Natural killer cell (primary cell): Measurements from ENCODE around the gene IQSEC1. TPM values are rescaled to one million over a fixed set of nuclear protein-coding genes. Genes with fewer than 3 reads are reported as not detected.

Experiments used
- ATAC-seq, 3 donors: fragments of 150-1000 bp in 2 of 3; fragments of 200-7000 bp in 1 of 3; cut with Tn5 transposase; 1 replicate in 1 of 3; 2 replicates in 2 of 3; pipeline ENCODE4 v1.10.0; 2021; ENCODE audit warnings: mild to moderate bottlenecking in 2 of 3, moderate library complexity in 2 of 3
- DNase-seq, 2 donors: peaks; one replicate each; pipeline versions ENCODE4 v3.0.0 to v3.0.0-alpha.2; 2013 to 2021; ENCODE audit warnings: mixed read lengths in 1 of 2
- H3K27ac ChIP-seq: one replicate; pipeline ENCODE4 v1.5.1; 2013; ENCODE audit warnings: mild to moderate bottlenecking, low read length
- H3K27me3 ChIP-seq: one replicate; pipeline ENCODE4 v1.6.1; 2013; ENCODE audit warnings: low read length; ENCODE audit not compliant: control insufficient read depth, insufficient read depth
- H3K36me3 ChIP-seq: one replicate; pipeline ENCODE4 v1.6.1; 2013; ENCODE audit warnings: low read length; ENCODE audit not compliant: control insufficient read depth, insufficient read depth
- H3K4me1 ChIP-seq: one replicate; pipeline ENCODE4 v1.6.1; 2013; ENCODE audit warnings: low read length; ENCODE audit not compliant: control insufficient read depth, insufficient read depth
- H3K4me3 ChIP-seq: one replicate; pipeline ENCODE4 v1.5.1; 2013; ENCODE audit warnings: low read length
- H3K9me3 ChIP-seq: one replicate; pipeline ENCODE4 v1.6.1; 2013; ENCODE audit warnings: low read length; ENCODE audit not compliant: control insufficient read depth, insufficient read depth
- H3K27ac Mint-ChIP-seq, 2 donors: one replicate each; pipeline ENCODE4 v1.8.0; 2022; ENCODE audit warnings: mild to moderate bottlenecking in 2 of 2, mixed read lengths in 2 of 2, moderate library complexity in 1 of 2
- H3K27me3 Mint-ChIP-seq, 2 donors: one replicate each; pipeline ENCODE4 v1.8.0; 2022; ENCODE audit warnings: low read depth in 2 of 2, mixed read lengths in 2 of 2
- H3K36me3 Mint-ChIP-seq: one replicate; pipeline ENCODE4 v1.8.0; 2022; ENCODE audit warnings: mixed read lengths
- H3K4me1 Mint-ChIP-seq, 2 donors: one replicate each; pipeline ENCODE4 v1.8.0; 2022; ENCODE audit warnings: mixed read lengths in 2 of 2
- H3K4me3 Mint-ChIP-seq: one replicate; pipeline ENCODE4 v1.8.0; 2022; ENCODE audit warnings: mild to moderate bottlenecking, moderate library complexity, mixed read lengths
- H3K9me3 Mint-ChIP-seq, 2 donors: one replicate each; pipeline ENCODE4 v1.8.0; 2022; ENCODE audit warnings: mixed read lengths in 2 of 2
- WGBS: methylation state at CpG from one replicate; pipeline ENCODE4 v1.1.7; 2013; ENCODE audit warnings: missing lambda C conversion rate; ENCODE audit not compliant: insufficient coverage; 5-methylcytosine and 5-hydroxymethylcytosine counted together
- intact Hi-C: fragments of 100-400 bp; cut with micrococcal nuclease; formaldehyde crosslinking; loops from one replicate; pipeline ENCODE4 v1.14.2; 2022
- total RNA-seq, 4 donors: library from RNA; stranded (reverse); fragments of 120-200 nt in 1 of 4; gene quantifications; one replicate each; pipeline versions ENCODE4 v1.2.3 to v1.2.4, GENCODE V29; 2013 to 2022
- TF ChIP-seq, protein P1 (sequence below): fragments of 200-600 bp; IDR thresholded peaks from one replicate; pipeline ENCODE4 v1.8.0; 2022; ENCODE audit warnings: antibody characterized with exemption

Gene IQSEC1
- total RNA-seq, 3 donors from 2014 or later (not counting 1 experiment from before 2014, with no cell fraction given), result 124 to 189 (median 138) TPM

DNA sequence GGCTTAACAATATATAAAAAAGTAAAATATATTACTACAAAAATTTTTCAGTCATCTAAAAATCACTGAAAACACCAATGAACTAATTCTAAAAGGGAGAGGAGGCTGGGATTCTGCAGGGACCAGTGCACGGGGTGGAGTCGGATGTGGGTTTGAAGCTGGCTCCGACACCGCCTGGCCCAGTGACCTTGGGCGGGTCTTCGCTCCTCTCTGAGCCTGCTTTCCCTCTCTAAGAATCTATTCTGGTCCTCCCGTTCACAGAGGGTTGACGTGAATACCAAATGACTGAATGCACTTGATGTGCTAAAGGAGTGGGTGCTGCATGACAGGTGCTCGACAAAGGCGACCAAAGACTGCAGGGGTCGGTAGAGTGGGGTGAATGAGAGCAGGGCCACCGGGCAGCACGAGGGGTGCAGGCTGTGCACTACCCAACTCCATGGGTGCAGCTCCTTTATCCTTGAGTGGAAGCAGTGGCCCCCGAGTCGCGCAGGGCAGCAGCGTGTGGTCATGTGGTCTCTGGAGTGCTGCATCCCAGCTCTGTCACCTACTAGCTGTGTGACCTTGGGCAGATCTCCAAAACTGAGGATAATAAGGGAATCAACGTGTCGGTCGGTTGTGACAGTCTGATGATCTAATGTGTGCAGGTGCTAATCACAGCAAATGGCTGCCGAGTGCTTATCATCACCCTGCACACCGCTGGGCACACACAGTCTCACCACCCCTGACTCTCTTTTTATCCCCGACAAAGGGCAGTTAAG, 8.6 kb upstream of the IQSEC1 start:
- WGBS, result 89% methylated on average over 23 of the region's 23 CpGs
- Histone ChIP-seq H3K4me1 (peaks cover 50% of the 10 kb centered on the region), H3K27me3 (no peaks in the 10 kb centered on the region), H3K36me3 (no peaks in the 10 kb centered on the region), H3K9me3 (no peaks in the 10 kb centered on the region), H3K27ac (no peak overlapping the region), H3K4me3 (no peak overlapping the region)
- intact Hi-C loops, result no loop called here
- Mint-ChIP-seq H3K9me3 (no peaks in the 10 kb centered on the region), H3K4me1 (peaks cover 18 to 30% of the 10 kb centered on the region in 2 donors), H3K27ac (no peak overlapping the region), H3K27me3 (no peaks in the 10 kb centered on the region), H3K36me3 (no peaks in the 10 kb centered on the region), H3K4me3 (no peak overlapping the region)
- TF ChIP-seq, protein P1, sequence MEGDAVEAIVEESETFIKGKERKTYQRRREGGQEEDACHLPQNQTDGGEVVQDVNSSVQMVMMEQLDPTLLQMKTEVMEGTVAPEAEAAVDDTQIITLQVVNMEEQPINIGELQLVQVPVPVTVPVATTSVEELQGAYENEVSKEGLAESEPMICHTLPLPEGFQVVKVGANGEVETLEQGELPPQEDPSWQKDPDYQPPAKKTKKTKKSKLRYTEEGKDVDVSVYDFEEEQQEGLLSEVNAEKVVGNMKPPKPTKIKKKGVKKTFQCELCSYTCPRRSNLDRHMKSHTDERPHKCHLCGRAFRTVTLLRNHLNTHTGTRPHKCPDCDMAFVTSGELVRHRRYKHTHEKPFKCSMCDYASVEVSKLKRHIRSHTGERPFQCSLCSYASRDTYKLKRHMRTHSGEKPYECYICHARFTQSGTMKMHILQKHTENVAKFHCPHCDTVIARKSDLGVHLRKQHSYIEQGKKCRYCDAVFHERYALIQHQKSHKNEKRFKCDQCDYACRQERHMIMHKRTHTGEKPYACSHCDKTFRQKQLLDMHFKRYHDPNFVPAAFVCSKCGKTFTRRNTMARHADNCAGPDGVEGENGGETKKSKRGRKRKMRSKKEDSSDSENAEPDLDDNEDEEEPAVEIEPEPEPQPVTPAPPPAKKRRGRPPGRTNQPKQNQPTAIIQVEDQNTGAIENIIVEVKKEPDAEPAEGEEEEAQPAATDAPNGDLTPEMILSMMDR, result no peak
- ATAC-seq (no peak), DNase-seq (no peak)

DNA sequence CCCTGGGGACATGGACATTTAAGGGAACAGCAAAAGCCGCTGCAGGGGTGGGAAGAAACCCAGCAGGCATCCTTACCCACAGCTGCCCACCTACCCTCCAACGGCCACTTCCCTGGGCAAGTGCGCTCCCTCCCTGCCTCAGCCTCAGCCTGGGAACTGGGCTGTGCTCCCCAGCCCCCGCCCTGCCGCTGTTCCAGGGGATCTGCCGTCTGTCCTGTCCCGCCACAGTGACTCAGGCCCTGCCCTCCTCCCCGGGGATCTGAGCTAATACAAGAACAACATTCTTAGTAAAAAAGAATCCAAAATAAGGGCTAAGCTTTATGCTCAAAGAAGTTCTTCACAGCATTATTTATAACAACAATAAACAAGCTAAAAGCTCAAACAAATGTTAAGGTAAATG, 7.4 kb upstream of the IQSEC1 start:
- H3K4me3 ChIP-seq, result no peak overlapping the region
- H3K4me1 ChIP-seq, result peaks cover 38% of the 10 kb centered on the region
- H3K9me3 Mint-ChIP-seq, result no peaks in the 10 kb centered on the region
- H3K36me3 Mint-ChIP-seq, result no peaks in the 10 kb centered on the region
- H3K27me3 ChIP-seq, result no peaks in the 10 kb centered on the region
- H3K4me3 Mint-ChIP-seq, result no peak overlapping the region
- TF ChIP-seq, protein P1, result no peak
- no peak for DNase-seq
- no peaks in the 10 kb centered on the region for H3K36me3 ChIP-seq
- ATAC-seq, result no peak
- H3K27me3 Mint-ChIP-seq, result no peaks in the 10 kb centered on the region
- H3K27ac Mint-ChIP-seq, result no peak overlapping the region
- intact Hi-C loops, result no loop called here
- peaks cover 14 to 20% of the 10 kb centered on the region in 2 donors for H3K4me1 Mint-ChIP-seq
- 79% methylated on average over 8 of the region's 8 CpGs for WGBS
- H3K27ac ChIP-seq, result no peak overlapping the region
- H3K9me3 ChIP-seq, result no peaks in the 10 kb centered on the region

DNA sequence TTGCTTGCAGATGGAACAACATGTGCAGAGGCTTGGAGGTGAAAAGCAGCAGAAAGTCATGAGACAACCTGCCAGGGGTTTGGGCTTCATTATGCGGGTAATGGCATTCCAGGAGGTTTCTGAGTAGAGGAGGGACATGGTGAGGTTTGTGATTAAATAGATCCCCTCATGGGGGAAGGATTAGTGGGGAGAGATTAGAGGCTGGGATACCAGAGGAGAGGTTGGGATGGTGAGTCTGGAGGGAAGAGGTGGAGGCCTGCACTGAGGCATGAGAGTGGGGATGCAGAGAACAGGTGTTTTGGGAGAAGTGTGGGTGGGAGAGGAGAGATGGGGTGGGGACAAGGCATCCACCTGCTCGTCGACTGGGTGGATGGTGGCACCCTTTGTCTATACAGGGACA, 6.8 kb upstream of the IQSEC1 start:
- Mint-ChIP-seq H3K27me3 (peaks cover 0 to 3% of the 10 kb centered on the region in 2 donors), H3K4me3 (no peak overlapping the region), H3K36me3 (no peaks in the 10 kb centered on the region), H3K27ac (no peak overlapping the region), H3K4me1 (peaks cover 14 to 20% of the 10 kb centered on the region in 2 donors), H3K9me3 (no peaks in the 10 kb centered on the region)
- Histone ChIP-seq H3K4me3 (no peak overlapping the region), H3K36me3 (no peaks in the 10 kb centered on the region), H3K27ac (no peak overlapping the region), H3K4me1 (peaks cover 35% of the 10 kb centered on the region), H3K9me3 (no peaks in the 10 kb centered on the region), H3K27me3 (no peaks in the 10 kb centered on the region)
- TF ChIP-seq, protein P1, result no peak
- intact Hi-C loops, result no loop called here
- WGBS, result 75% methylated on average over 3 of the region's 3 CpGs
- DNase-seq (no peak), ATAC-seq (no peak)

DNA sequence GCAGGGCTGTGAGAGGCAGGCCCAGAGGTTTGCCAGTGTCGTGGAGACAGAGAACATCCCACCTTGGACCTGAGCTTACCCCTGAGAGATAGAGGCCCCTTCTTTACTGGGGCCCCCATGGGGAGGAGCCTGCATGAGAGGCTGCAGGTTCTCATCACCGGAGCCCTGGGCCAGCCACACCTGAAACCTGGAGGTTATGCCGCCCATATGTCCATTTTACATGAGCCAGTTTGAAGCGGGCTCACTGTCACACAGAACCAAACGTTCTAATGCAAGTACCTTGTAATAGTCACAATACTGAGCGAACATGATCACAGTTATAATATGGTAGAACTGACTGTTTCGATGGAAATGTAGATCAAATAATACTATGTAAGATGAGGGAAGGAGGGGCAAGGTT, 6.3 kb upstream of the IQSEC1 start:
- Mint-ChIP-seq H3K27me3 (peaks cover 0 to 3% of the 10 kb centered on the region in 2 donors), H3K36me3 (no peaks in the 10 kb centered on the region), H3K9me3 (no peaks in the 10 kb centered on the region), H3K27ac (no peak overlapping the region), H3K4me3 (no peak overlapping the region), H3K4me1 (peaks cover 14 to 20% of the 10 kb centered on the region in 2 donors)
- no peak overlapping the region for H3K27ac ChIP-seq
- no peak for ATAC-seq
- no peak overlapping the region for H3K4me3 ChIP-seq
- 96% methylated on average over 7 of the region's 7 CpGs for WGBS
- TF ChIP-seq, protein P1, result no peak
- DNase-seq, result no peak
- no peaks in the 10 kb centered on the region for H3K36me3 ChIP-seq
- H3K27me3 ChIP-seq, result no peaks in the 10 kb centered on the region
- H3K9me3 ChIP-seq, result no peaks in the 10 kb centered on the region
- intact Hi-C loops, result no loop called here
- H3K4me1 ChIP-seq, result peaks cover 34% of the 10 kb centered on the region
